Stimulated activated CD4-positive, alpha-beta T cell treated with anti-CD3 and anti-CD28 coated beads, Interleukin-2, amount 100 ng/mL, for 24 hours (primary cell): ENCODE measurements around the gene KIF26A.
A peak's percentile ranks its signal among the peaks of the same experiment; 100 is the strongest.

Experiments used
- DNase-seq, 2 donors: peaks; one replicate each; pipeline ENCODE4 v3.0.0-alpha.2; 2020

KIF26A gene

DNA sequence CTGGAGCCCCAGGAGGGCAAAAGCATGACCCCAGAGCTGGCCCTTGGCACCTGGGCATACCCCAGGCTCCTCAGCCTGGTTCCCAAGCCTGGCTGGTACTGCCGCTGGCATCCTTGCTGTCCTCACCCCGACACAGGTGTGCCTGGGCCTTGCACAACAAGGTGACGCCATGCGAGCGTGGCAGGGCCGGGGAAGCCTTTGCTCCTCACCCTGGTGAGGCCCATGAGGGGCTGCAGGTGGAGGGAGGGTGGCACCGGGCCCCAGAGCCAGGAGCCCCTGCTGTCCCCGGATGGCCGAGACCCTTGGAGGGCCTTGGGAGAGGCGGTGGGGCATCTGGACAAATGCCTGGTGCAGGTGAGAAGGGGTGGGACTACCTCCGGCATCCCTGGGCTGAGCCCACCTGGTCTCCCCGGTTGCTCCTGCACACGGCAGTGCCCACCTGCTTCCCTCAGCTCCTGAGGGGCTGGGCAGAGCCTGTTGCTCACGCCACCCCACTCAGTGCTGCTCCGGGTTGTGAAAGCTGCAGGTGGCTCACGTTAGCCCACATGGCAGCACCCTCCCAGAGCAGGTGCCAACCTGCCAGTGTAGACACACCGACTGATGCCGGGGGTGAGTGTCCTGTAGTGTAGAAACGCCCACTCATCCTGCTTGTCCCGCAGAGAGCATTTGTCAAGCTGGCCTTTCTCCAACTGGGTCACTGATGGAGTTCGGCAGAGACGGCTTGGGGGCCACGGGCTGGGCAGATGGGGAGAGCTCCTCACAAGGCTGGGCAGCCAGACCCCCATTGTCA, 24.6 kb upstream of the KIF26A start:
- DNase-seq = no peak

- no peak for DNase-seq
These were observed 23.8 kb upstream of the KIF26A start for GRCh38 chr14:104114421-104115130.

- no peak for DNase-seq
These were observed 23.2 kb upstream of the KIF26A start for GRCh38 chr14:104115131-104115600.

DNA sequence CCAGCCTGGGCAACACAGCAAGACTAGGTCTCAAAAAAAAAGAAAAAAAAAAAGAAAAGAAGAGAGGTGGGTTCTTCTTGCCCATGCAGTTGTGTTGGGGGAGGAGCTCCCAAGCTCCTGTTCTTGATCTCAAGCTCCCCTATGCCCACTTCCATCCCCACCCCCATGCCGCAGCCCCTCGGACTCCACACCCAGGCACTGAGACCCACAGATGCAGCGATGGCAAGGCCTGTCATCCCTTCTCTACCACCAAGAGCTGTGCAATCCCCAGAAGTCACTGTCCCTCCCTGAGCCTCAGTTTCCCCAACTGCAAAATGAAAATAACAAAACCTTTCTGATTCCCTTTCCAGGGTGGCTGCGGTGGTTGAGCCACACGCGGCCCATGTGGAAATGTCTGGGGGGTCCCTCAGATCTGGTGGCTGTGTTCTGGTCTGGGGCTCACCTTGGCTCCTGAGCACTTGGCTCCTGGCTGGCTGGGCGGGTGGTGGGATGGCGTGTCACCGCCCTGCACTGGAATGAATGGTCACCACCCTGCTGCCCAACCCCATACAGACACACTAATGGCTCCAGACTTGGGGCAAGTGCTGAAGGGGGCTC, 22.6 kb upstream of the KIF26A start:
- DNase-seq = no peak

GRCh38 chr14:104116288-104116755, 22.1 kb upstream of the KIF26A start:
- no peak for DNase-seq

DNA sequence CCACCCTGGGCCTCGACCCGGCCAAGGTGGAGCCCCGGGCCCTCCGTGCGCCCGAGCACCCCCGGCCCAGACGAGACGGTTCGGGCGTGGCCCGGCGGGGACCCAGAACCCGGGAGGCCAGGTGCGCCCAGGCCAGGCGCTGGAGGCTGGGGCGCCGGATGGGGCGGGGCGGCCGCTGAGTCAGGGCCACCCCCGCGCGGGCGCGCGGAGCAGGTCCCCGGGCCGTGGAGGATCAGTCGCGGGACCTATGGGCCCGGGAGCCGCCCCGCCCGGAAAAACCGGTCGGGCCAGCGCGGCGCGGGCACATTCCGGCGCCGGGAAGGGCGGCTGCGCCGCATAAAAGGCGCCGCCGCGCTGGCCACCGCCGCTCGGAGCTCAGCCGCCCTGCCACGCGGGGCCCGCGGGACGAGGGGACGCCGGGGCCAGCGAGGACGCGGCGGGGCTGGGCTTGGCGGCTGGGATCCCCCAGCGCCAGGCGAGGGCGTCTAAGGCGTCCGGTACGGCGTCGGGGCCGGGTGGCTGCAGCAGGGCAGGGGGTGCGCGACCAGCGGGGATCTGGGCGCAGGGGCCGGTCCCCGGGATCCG, 21.5 kb upstream of the KIF26A start:
- DNase-seq = peak in 1 of 2 donors; percentile 38

GRCh38 chr14:104117341-104118005, 20.9 kb upstream of the KIF26A start:
- no peak for DNase-seq

DNA sequence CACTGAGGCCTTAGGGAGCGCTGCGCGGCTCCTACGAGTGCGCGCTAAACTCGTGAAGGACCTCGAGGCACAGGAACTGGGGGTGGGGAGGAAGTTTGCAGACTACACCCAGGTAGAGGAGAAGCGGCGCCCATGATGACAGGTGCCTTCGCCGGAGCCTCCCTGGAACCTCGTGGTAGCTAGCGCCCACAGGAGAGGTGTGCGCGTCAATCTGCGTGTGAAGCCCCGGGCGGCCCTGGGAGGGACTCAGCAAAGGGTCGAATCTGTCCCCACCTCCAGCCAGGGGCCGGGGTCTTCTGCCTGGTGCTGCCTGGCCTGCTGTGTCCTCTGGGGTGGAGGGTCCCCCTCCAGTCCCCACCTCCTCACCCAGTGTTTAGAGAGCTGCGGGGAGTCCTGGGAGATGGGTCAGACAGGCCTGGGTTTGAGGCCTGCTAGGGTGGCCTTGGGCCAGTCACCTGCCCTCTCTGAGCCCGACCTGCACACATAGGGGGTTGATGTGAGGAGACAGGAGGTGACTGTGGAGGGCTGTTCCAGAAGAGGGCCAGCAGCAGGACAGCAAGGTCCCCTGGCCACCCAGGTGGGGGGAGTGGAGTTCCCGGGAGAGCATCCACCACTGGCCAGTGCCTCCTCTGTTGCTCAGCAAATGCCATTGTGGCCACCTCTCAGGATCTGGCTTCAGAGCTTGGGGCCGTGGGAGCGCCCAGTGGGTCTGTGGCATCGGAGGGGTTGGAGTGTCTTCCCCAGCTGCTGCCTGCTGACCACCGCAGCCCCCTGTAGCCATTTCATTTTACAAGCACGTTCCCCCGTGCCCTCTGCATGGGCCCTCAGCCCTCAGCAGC, 20.2 kb upstream of the KIF26A start:
- no peak for DNase-seq

GRCh38 chr14:104119119-104119487, 19.3 kb upstream of the KIF26A start:
- no peak for DNase-seq

GRCh38 chr14:104119488-104120251, 18.7 kb upstream of the KIF26A start:
- DNase-seq = no peak

DNA sequence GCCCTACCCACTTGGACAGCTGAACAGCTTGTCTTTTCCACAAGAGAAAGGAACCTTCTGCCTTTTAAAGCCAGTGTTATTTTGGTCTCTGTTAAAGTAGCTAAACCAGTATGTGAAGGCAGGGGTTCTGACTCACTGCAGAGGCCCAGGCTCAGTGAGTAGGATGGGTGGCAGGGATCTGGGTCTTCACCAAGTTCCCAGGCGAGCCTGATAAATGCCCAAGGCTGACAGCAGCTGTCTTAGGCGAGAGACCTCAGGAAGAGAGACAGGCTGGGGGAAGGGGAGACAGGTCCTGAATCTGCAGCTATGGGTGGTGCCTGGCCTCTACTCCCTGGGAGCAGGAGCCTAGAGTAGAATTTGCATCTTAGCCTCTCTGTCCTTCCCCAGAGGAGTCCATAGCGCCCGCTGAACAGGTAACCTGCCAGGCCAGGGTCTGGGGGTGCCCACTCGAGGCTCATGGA, 18.1 kb upstream of the KIF26A start:
- no peak for DNase-seq

GRCh38 chr14:104121142-104121541, 17.2 kb upstream of the KIF26A start:
- no peak for DNase-seq

GRCh38 chr14:104123879-104124278, 14.5 kb upstream of the KIF26A start:
- DNase-seq = no peak

- DNase-seq = no peak
These were observed 13.4 kb upstream of the KIF26A start for GRCh38 chr14:104125011-104125410.

DNA sequence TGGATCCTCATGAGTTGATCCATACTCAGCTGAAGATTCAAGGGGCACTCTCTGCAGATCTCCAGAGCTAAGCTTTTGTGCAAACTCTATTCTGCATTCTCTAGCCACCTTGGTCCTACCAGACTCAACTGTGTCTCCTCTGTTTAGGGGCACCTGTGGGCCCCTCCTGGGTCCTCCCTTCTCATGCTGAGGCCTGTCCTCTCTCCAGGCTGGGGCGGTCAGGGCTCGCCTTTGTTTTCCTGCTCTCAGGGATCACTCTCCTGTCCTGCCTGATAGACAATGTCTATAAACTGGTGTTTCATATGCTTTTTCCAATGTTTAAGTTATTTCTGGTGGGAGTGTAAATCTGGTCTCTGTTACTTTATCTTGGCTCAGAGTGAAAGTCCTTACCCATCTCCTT, 11.6 kb upstream of the KIF26A start:
- DNase-seq = no peak

DNA sequence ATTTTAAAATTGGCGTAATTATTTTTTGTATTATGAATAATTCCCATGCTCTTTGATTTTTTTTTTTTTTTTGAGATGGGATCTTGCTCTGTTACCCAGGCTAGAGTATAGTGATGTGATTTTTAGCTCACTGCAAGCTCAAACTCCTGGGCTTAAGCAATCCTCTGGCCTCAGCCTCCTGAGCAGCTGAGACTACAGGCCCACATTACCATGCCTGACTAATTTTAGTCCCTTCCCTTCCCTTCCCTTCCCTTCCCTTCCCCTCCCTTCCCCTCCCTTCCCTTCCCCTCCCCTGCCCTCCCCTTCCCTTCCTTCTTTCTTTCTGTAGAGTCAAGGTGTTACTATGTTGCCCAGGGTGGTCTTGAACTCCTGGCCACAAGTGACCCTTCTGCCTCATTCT, 9.4 kb upstream of the KIF26A start:
- no peak for DNase-seq

GRCh38 chr14:104129556-104129955, 8.8 kb upstream of the KIF26A start:
- DNase-seq = no peak

GRCh38 chr14:104130974-104131651, 7.3 kb upstream of the KIF26A start:
- peak in 1 of 2 donors; percentile 24 for DNase-seq

DNA sequence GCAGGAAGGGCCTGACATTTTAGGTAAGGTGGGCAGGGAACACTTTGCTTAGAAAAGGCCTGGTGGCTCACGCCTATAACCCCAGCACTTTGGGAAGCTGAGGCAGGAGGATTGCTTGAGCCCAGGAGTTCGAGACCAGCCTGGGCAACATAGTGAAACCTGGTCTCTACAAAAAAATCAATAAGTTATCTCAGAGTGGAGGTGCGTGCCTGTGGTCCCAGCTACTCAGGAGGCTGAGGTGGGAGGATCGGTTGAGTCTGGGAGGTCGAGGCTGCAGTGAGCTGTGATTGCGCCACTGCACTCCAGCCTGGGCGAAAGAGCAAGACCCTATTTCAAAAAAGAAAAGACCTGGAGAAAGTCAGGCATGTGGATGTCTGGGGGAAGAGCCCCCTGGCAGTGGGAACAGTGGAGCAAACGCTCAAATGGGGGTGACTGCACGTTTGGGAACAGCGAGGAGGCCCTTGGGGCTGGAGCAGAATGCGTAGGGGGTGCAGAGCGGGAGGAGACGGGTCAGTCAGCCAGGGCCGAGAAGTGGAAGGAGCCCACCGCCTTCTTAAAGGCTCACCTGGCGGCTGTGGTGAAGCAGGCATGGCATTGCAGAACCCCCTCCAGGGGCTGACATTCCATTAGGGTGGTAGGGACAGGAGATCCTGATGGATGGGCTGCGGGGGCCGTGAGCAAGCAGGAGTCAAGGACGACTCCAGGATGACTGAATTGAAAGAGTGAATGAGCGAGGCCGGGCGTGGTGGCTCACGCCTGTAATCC, 6.2 kb upstream of the KIF26A start:
- no peak for DNase-seq

GRCh38 chr14:104132981-104133380, 5.4 kb upstream of the KIF26A start:
- DNase-seq = no peak
